ENCODE measurements around the gene NPTX1. TPM values are rescaled to one million over a fixed set of nuclear protein-coding genes. Genes with fewer than 3 reads are reported as not detected.

NPTX1 gene
- total and polyA plus RNA-seq, 9 of the 15 experiments (the other 6 are each of a cell fraction or from before 2014, with no cell fraction given), result 0.04 TPM; not detected in 8

DNA sequence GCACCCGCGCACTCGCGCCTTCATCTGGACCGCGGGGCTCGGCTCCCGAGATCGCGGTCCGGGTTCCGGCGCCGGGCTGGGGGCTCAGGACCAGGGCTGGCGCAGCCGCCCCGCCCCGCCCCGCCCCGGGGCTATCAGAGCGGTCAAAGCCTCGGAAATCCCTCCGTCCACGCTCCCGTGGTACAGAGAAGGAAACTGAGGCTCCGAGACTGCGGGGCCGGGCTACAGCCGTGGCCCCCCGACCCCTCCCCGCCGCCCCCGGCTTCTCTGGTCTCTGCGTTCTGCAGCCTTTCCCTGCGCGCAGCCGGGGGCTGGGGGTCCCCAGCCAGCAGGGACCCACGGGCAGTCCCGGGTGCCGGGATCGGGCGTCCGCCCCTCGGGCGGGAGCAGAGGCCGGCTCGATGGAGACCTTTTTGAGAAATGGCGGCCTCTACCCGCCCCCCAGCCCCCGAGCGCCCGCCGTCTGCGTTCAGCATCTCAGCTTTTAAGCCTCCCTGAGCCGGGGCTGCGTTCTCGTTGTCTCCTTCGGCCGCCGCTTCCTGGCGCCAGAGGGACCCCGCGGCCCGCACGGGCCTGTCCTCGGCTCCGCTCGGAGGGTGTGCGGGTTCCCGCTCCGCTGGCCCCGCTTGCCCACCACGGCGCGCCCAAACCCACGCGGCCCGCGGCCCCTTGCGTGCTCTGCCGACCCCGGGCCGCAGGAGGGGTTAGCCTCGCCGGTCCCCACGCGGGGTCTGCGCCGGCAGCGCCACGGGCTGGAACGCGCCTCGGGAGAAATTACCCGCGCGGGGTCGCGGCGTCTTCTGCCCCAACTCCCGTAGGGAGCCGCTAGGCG, 1.5 kb upstream of the NPTX1 start:
- H3K27me3 ChIP-seq (ENCODE audit: control insufficient read depth in 2 of 2, insufficient read depth in 2 of 2, low read length in 2 of 2), result peaks cover 31 to 94% of the 10 kb centered on the region in 2 experiments; a peak in 4 of 5 replicates
- no peaks in the 10 kb centered on the region for H3K36me3 ChIP-seq (ENCODE audit: control insufficient read depth, insufficient read depth, low read length)
- ATAC-seq (peak; percentile 76), DNase-seq (ENCODE audit: extremely low read depth in 1 of 4, low spot score in 3 of 4) (peak; percentile 48 to 60 (median 56)), FAIRE-seq (no peak)
- no peak overlapping the region for H2AFZ ChIP-seq (ENCODE audit: low read depth, low read length)
- in situ Hi-C loops (cut with MboI), result no loop called here
- intact Hi-C loops (cut with micrococcal nuclease), result no loop called here
- no TSS peak for BruUV-seq (replicated peaks)
- CTCF ChIA-PET (ENCODE audit: low intra/inter-chr PET ratio), result interaction anchor here (0.9 to 2.0 kb wide), 2 partner anchors 98 to 421 kb away, joined by 3 to 7 read pairs; no protein-coding TSS in a partner anchor
- H3K9me3 ChIP-seq (replicated peaks; ENCODE audit: control insufficient read depth, insufficient read depth, low read depth, low read length), result no peaks in the 10 kb centered on the region
- WGBS (ENCODE audit: insufficient coverage, low coverage, missing lambda C conversion rate), result 17% methylated on average over 51 of the region's 103 CpGs
- POLR2A ChIA-PET, result interaction anchor here (1.0 kb wide), 1 partner anchor 71 kb away, joined by 3 read pairs; no protein-coding TSS in a partner anchor
- H3K79me2 ChIP-seq (ENCODE audit: control insufficient read depth, insufficient read depth, low read length), result no peaks in the 10 kb centered on the region
- H3K4me2 ChIP-seq (ENCODE audit: insufficient read depth, low read length), result no peak overlapping the region
- H4K20me1 ChIP-seq (replicated peaks; ENCODE audit: control insufficient read depth, insufficient read depth, low read length), result peaks cover 13% of the 10 kb centered on the region
- H3K9ac ChIP-seq (ENCODE audit: insufficient read depth in 1 of 2, low read depth in 2 of 2, low read length in 2 of 2), result no peak overlapping the region
- H3K27ac ChIP-seq (ENCODE audit: extremely low read depth, low read depth, low read length), result no peak overlapping the region
- H3K4me1 ChIP-seq (replicated peaks in 1 of 2; ENCODE audit: control insufficient read depth in 2 of 2, insufficient read depth in 2 of 2, low read length in 2 of 2), result peaks cover 0 to 62% of the 10 kb centered on the region in 2 experiments; a peak in 3 of 5 replicates
- no peak overlapping the region for H3K4me3 ChIP-seq
- no peaks in the 10 kb centered on the region for H3K9me1 ChIP-seq (ENCODE audit: control insufficient read depth, insufficient read depth, low read length)
- TF ChIP-seq, protein P1, sequence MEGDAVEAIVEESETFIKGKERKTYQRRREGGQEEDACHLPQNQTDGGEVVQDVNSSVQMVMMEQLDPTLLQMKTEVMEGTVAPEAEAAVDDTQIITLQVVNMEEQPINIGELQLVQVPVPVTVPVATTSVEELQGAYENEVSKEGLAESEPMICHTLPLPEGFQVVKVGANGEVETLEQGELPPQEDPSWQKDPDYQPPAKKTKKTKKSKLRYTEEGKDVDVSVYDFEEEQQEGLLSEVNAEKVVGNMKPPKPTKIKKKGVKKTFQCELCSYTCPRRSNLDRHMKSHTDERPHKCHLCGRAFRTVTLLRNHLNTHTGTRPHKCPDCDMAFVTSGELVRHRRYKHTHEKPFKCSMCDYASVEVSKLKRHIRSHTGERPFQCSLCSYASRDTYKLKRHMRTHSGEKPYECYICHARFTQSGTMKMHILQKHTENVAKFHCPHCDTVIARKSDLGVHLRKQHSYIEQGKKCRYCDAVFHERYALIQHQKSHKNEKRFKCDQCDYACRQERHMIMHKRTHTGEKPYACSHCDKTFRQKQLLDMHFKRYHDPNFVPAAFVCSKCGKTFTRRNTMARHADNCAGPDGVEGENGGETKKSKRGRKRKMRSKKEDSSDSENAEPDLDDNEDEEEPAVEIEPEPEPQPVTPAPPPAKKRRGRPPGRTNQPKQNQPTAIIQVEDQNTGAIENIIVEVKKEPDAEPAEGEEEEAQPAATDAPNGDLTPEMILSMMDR (IDR thresholded peaks at IDR 0.05 in 2 of 3, conservative IDR thresholded peaks at IDR 0.05 in 1 of 3; ENCODE audit: insufficient read depth in 2 of 3, low read depth in 1 of 3, low read length in 3 of 3), result peak; percentile 25 to 66 (median 48); a peak in 4 of 6 replicates
- TF ChIP-seq SOX6 (IDR thresholded peaks at IDR 0.05), result no peak
- TF ChIP-seq, protein P2, sequence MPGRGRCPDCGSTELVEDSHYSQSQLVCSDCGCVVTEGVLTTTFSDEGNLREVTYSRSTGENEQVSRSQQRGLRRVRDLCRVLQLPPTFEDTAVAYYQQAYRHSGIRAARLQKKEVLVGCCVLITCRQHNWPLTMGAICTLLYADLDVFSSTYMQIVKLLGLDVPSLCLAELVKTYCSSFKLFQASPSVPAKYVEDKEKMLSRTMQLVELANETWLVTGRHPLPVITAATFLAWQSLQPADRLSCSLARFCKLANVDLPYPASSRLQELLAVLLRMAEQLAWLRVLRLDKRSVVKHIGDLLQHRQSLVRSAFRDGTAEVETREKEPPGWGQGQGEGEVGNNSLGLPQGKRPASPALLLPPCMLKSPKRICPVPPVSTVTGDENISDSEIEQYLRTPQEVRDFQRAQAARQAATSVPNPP (IDR thresholded peaks at IDR 0.05; ENCODE audit: borderline replicate concordance, insufficient read depth, insufficient read length), result no peak
- peak; percentile 17; the same call in 1 of the 2 replicates for TF ChIP-seq ZBTB7A (IDR thresholded peaks at IDR 0.05; ENCODE audit: borderline replicate concordance, control insufficient read depth, low read depth, low read length)
- no peak for TF ChIP-seq IRF9 (tag; IDR thresholded peaks at IDR 0.05)
- no peak for TF ChIP-seq RBM14 (IDR thresholded peaks at IDR 0.05; ENCODE audit: borderline replicate concordance, insufficient read depth, low read depth, low read length)
- no peak for TF ChIP-seq CAMTA2 (CRISPR knock-in tag; conservative IDR thresholded peaks at IDR 0.05)
